Occipital lobe (tissue), 2 donors: ENCODE results near the gene CLSTN2. TPM values are rescaled to one million over a fixed set of nuclear protein-coding genes. Genes with fewer than 3 reads are reported as not detected.

Source experiments
- DNase-seq: peaks from one replicate; lab custom pipeline; 2025; lab: John Stamatoyannopoulos, UW
- total RNA-seq: library from RNA; depleted of rRNA; stranded (reverse); fragments of >200 nt; gene quantifications from one replicate; pipeline ENCODE4 v1.2.3, GENCODE V29; 2014

Gene CLSTN2
- total RNA-seq, 1 donor from 2014 or later = 10.3 TPM

DNA sequence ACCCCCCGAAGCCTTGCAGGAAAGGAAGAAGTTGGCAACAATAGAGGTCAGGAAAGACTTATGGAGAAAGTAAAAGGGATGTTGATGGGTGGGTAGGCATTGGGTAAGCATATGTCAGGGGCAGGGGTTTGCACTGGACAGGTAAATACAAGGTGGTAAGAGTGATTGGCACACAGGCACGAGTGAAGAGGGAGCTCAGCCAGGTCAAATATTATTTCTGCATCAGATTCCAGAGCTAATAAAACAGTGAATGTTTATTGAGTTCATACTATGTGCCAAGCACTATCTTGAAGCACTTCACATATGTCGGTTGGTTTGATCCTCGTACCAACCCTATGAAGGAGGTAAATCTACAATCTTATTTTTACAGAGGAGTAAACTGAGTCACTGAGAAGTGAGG lies 6.6 kb downstream of the CLSTN2 start:
- no peak for DNase-seq

- no peak for DNase-seq
These were observed 9.4 kb downstream of the CLSTN2 start for GRCh38 chr3:139944256-139944910.

DNA sequence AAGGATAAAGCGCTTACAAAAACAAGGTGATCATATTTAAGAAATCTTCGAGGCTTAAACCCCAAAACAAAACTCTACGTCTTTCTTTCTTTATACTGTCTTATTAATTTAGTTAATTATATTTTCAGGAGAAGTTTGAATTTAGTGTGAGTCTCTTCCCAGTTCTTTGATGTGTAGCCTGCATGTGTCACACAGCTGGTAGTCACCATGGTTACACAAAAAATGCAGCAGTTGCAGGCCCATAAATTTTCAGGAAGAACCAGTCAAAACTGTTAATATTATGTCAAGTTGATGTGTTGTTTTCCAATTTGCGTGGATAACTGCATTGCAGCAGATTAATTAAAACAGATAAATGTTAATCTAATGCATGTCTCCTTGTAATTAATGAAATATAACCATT lies 10.4 kb downstream of the CLSTN2 start:
- DNase-seq = no peak

- DNase-seq = no peak
These were observed 11.0 kb downstream of the CLSTN2 start for GRCh38 chr3:139945942-139946341.

DNA sequence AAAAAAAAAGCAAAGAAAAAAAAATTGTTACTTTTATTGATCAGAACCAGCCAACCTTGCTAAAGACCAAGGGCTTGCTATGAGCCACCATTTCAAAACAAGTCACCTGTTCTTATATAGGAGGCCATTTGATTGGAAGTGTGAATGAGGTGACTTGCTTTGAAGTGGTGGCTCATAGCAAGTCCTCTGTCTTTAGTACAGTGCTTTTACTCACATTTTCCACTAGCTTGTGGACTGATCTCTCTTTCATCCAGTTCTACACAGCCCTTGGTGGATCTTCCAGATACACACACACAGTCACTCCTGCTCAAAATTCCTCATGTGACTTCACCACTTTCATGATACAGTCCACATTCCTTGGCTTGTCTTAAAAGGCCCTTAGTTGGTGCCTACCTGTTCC lies 13.5 kb downstream of the CLSTN2 start:
- no peak for DNase-seq

DNA sequence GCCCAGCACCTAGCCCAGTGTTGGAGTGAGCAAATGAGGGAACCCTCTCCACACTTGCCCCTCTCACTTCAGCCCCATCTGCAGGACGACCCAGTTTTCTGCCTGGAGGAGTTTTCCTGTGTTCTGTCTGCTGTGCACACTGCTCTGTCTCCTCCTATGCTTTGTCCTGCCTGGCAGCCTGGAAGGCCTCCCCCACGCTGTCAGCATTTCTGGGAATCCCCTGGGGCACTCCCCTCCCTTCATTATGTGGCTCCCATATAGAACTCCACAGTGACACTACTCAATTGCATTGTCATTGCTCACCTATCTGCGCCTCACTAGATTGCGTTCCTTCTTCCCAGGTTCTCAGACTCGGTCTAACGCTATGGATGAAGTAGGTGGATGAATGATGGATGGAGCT lies 13.9 kb downstream of the CLSTN2 start:
- DNase-seq = no peak

DNA sequence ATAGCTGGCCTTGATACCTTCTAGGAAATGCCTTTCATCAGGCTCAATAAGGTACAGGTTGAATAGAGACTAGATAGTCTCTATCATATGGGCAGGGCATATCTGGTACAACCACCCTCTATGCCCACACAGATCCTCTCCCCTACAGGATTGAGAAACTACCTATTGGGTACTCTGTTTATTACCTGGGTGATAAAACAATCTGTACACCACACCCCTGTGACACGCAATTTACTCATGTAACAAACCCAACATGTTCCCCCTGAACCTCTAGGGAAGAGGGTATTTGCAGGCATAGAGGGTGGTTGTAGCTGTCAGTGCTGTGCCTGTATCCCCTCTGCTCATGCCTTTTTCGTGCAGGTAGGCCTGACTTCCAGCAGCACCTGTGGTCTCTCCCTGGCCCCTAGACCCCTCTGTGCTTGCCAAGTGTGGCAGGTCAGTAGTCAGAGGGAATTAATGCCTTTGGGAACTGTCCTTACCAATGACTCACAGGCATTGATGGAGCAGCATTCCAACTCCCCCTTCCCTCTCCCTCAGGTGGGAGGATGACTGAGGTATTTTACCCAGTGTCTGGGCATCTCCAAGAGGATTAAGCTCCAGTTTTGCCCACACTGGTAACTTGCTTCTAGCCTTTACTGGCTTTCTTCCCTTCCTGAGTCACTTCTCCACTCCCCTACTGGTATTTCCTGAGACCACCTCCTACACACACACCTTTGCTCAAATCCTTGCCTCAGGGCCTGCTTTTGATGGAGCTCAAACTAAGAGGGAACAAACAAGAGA lies 18.3 kb downstream of the CLSTN2 start:
- no peak for DNase-seq

- DNase-seq = no peak
These were observed 19.3 kb downstream of the CLSTN2 start for GRCh38 chr3:139954146-139954860.

- no peak for DNase-seq
These were observed 22.9 kb downstream of the CLSTN2 start for GRCh38 chr3:139957844-139958243.

DNA sequence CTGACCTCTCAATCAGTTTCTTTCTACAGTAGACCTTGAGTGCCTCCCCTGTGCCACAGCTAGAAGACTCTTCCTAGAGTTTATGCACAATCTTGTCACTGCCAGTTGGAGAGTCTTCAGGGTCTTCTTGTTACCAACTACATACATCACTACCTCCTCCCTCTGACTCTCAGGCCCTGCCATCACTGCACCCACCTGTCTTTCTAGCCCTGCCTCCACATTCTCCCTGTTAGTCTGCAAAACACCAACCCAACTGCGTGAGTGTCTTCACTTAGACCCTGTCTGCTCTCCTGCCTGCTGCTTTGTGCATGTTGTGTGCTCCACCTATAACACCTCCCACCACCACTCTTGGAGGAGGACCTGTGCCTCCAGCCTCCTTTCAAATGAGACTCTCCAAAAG lies 34.4 kb downstream of the CLSTN2 start:
- DNase-seq = no peak

- DNase-seq = no peak
These were observed 35.5 kb downstream of the CLSTN2 start for GRCh38 chr3:139970526-139970925.

DNA sequence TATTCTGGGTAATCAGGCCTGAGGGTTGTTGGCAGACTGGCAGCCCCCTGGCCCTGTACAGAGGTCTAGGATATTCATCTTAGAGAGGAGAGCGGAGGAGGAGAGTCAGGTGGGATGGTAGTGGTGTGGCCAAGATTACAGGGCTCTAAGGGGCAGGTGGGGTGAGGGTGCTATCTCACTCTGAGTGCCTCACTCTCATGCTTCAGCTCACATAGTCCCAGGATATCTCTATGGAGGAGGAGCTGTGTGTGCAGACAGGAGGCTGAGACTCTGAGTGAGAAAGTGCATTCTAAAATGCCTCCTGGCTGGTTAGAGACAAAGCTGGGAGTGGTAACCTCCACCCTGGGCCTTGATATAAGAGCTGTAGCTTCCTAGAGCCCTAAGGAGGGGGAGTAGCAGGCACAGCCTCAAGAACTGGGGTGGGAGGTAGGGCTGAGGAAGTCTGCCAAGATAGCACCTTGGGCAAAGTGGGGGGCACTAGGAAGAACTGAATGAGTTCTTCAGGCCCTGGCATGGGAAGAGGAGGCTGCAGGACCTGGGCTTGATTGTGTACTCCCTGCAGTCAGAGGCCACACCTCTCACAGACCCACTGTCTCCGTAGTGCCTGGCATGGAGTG lies 39.9 kb downstream of the CLSTN2 start:
- DNase-seq = no peak

DNA sequence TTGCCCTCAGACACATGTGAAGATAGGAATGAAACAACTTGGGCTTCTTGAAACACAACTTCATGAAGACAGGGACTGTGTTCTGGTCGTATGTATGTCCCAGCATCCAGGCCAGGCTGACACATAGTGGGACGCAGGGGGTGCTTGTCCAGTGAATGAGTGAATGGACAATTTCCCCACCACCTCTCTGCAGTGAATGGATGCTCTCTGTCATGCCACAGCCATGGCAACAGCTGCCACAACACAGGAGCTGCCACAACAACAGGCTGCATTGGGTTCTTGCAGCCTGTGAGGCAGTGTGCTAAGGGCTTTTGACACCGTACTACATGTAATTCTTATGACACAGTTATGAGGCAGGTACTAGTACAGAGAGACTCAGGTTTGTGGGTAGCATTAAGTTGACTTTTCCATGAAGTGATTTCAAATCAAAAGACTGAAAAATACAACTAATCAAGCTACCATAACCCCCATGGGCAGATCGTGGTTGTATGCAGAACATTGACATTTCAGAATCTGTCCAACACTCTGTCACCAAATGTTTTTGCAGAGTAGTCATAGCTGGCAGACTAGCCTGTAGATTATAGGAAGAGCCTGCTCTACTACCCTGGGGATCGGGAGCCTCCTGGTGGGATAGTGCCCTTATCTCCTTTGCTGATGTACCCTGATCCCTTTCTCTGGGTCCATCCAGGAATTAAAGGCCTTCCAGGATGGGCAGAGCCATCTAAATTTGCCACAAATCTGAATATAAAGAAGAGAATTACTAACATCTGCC lies 40.8 kb downstream of the CLSTN2 start:
- DNase-seq = no peak

DNA sequence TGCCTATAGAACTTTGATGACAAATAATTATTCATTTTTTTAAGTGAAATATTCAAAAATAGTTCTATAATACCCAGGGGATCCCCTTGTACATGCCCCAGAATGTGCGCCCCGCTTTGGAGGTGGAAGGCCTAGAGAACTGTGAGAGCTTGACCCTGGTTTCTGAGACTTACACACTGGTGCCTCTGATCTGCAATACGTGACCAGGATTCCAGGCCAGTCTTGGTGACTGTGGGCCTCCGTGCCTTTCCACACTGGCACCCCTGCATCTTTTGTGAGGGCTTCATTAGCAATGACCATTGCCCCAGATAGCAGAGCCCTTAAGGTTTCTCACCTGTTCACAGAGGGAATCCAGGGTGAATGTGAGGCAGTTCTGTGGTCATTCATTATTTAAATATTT lies 44.0 kb downstream of the CLSTN2 start:
- DNase-seq = no peak

GRCh38 chr3:139979991-139980390 lies 45.0 kb downstream of the CLSTN2 start:
- no peak for DNase-seq

DNA sequence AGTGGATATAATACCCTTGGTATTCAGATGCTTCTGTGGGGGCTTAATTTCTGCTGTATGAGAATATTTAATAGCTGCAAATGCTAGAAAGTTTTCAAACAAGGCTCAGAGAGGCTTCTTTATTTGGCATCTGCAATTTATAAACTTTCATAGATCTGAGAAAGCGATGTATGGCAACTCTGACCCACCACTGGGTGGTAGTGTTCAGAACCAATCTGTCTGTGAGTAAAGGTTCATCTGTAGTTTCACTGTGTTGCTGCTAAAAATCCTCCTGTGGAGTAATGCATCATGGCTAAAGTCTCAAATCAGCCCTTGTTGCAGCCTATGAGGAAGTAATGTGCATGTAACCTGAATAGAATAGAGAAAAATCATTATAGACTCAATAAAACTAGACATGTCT lies 47.4 kb downstream of the CLSTN2 start:
- DNase-seq = no peak

DNA sequence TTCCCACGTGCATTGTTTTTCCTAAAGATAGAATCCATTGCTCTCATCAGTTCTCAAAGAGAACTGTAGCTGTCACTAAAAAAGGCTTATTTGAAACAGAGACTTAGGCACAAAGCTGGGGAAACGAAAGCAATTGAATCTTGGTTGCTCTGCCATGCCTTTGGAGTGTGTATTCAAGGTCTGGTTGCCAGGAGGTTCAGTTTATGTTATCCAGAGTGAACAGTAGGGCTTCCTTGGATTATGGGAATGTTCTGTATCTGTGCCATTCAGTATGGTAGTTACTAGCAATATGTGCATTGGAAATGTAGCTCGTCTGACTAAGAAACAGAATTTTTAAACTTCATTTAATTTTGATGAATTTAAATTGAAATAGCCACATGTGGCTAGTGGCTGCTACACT lies 50.6 kb downstream of the CLSTN2 start:
- DNase-seq = no peak

GRCh38 chr3:139987908-139988307 lies 52.9 kb downstream of the CLSTN2 start:
- no peak for DNase-seq

- no peak for DNase-seq
These were observed 53.6 kb downstream of the CLSTN2 start for GRCh38 chr3:139988472-139989156.

- DNase-seq = no peak
These were observed 59.9 kb downstream of the CLSTN2 start for GRCh38 chr3:139994891-139995290.

DNA sequence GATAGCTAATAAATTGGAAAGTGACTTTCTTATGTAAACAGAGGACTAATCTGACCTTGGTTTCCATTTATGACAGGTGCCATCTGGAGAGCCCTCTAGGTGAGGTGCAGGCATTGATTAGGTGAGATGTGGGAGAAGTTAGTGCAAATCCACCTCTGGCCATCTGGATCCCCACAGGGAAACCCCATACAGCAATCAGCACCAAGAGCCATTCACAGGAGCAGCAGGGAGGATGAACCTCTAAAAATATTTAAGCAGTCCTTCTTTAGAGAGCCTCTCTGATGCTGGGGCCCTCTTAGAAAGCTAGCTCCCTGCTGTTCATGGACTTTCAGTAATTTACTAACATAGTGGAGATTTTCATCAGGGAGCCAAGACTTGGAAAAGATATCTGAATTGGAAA lies 69.3 kb downstream of the CLSTN2 start:
- DNase-seq = no peak
